Astrocyte (in vitro differentiated cells and primary cell): ENCODE measurements around the gene MS4A4E.

Experiments used
- EZH2 ChIP-seq: IDR thresholded peaks from 2 replicates; pipeline ENCODE4 v1.6.1; 2012; ENCODE audit warnings: mild to moderate bottlenecking, low read length, inconsistent platforms; ENCODE audit not compliant: insufficient read depth
- TF ChIP-seq, protein P1 (sequence below): IDR thresholded peaks from 2 replicates; pipeline ENCODE4 v1.5.1; 2011; ENCODE audit warnings: low read depth, mild to moderate bottlenecking, inconsistent platforms, low read length, moderate library complexity; ENCODE audit not compliant: insufficient read depth

DNA sequence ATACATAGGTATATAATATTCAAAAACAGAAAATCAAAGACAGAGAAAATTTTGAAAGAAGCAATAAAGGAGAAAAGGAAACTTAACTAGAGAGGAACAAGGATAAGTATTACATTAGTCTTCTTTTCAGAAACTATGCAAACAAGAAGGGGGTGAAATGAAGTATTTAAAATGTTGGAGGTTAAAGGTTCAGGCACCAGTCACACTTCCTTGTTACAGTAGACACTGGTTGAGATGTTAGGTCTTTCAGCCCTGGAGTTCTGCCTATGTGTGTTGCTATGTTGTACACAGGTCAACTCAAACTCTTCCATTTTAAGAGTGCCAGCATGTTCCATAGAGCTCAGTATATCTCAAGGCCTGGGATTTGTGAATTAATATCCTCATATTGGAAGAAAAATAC, 31.5 kb upstream of the MS4A4E start:
- TF ChIP-seq, protein P1, sequence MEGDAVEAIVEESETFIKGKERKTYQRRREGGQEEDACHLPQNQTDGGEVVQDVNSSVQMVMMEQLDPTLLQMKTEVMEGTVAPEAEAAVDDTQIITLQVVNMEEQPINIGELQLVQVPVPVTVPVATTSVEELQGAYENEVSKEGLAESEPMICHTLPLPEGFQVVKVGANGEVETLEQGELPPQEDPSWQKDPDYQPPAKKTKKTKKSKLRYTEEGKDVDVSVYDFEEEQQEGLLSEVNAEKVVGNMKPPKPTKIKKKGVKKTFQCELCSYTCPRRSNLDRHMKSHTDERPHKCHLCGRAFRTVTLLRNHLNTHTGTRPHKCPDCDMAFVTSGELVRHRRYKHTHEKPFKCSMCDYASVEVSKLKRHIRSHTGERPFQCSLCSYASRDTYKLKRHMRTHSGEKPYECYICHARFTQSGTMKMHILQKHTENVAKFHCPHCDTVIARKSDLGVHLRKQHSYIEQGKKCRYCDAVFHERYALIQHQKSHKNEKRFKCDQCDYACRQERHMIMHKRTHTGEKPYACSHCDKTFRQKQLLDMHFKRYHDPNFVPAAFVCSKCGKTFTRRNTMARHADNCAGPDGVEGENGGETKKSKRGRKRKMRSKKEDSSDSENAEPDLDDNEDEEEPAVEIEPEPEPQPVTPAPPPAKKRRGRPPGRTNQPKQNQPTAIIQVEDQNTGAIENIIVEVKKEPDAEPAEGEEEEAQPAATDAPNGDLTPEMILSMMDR, result no peak
- TF ChIP-seq EZH2, result no peak
